Smooth muscle cell of the brain vasculature (primary cell): ENCODE results near the gene CDY2A.
"Not testable (repeated sequence)": the region's sequence is repeated elsewhere in the genome, so short reads cannot be mapped to it uniquely, and the experiment has no call there.

Source experiments
- DNase-seq: peaks from one replicate; pipeline ENCODE4 v3.0.0-alpha.2; 2012; ENCODE audit warnings: low read depth, low spot score

CDY2A gene

DNA sequence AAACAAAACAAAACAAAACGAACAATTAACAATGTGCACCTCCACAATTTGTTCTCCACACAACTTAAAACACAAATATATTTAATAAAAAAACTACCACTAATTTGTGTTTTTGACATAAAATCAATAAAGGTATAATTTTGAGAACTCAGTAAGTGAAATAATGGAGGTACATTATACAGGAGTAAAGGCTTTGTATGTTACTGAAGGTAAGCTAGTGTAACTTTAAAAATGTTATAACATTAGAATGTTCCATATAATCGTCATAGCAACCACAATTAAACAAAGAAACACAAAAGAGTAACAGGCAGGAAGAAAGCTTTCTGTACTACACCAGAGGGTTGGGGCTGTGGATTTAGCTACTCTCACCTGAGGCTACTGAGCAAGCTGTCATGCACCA lies at the start of gene CDY2A:
Gene CDY2A, plus strand, starts transcription at position 301 of the 400 bp plus-strand sequence. CDS start 328 bp downstream, outside the sequence.
- DNase-seq, result not testable (repeated sequence)

DNA sequence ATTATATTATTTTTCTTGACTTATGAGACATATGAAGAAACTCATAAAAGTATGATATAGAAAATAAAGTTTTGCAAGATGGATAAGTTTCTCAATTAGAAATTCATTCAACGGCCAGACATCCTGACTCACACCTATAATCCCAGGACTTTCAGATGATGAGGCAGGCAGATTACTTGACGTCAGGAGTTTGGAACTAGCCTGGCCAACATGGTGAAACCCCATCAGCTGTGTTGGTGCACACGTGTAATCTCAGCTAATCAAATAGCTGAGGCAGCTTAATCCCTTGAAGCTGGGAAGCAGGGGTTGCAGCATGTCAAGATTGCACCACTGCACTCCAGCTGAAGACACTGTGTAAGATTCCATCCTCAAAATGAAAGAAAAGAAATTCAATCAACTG lies 28.0 kb upstream of the CDY2A start:
- DNase-seq, result not testable (repeated sequence)

DNA sequence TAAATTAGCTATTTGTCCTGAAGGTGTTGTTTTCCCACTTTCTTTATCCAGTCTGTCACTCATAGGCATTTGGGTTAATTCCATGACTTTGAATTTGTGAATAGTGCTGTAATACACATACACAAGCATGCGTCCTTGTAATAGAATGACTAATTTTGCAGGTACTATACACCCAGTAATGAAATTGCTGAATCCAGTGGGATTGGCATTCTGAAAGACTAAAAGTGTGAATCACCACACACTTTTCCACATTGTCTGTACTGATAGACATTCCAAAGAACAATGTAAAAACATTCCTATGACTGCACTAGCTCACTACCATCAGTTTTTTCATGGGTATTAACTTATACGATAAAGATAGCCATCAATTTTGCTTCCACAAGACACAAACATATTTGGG lies 27.3 kb upstream of the CDY2A start:
- DNase-seq, result not testable (repeated sequence)

DNA sequence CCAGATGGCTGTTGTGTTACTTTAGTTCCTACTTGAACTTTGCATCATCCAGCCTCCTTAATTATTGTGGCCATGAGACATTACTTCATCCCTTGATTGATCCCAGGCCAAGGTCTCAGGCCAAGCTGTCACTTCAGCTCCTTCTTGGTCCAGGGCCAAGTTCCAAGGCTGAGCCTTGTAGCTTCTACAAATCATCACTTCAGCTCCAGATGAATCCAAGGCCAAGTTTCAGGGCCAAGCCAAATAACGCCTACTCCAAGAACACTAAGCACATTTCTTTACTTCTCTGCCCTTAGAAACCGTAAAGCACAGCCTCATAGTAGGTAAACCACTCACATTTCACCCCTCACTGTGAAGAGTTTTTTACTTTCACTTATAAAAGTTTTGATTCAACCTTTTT lies 1.7 kb upstream of the CDY2A start:
- DNase-seq, result not testable (repeated sequence)

DNA sequence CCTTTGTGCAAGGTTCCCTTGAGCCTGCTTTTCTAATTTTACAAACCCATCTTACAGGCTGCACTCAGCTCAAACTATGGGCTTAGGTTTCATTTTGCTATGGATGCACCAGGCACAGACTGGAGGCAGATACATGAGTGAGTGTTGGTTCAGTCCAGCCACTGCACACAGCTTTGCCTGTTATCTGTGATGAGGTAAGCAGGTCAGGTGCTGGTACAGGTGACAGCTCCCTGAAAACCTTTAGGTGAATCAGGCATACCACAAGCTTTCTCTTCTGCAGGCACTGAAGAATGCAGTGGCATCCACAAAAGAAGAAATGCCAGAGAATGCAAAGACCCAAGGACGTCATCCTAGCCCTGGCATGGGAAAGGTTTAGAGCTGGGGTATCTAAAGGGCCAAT lies 3.3 kb downstream of the CDY2A start:
- DNase-seq, result not testable (repeated sequence)

DNA sequence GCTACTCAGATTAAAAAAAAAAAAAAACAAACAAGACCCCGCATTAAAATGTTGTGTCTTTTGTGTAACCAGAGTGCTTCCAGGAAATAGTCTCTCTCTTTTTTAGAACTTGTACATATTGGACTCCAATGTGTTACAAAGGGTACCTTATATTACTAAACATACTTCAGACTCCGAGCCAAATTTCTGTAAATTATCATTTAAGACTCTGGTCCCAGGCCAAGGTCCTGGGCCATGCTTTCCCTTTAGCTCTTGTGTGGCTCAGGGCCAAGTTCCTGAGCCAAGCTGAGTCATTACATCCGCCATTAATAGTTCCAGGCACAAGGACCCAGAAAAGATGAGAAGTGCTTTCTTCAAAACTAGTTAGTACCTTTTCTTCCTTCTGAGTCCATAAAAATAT lies 4.6 kb downstream of the CDY2A start:
- DNase-seq, result not testable (repeated sequence)

GRCh38 chrY:18034100-18034814 lies 8.7 kb downstream of the CDY2A start:
- DNase-seq, result not testable (repeated sequence)

DNA sequence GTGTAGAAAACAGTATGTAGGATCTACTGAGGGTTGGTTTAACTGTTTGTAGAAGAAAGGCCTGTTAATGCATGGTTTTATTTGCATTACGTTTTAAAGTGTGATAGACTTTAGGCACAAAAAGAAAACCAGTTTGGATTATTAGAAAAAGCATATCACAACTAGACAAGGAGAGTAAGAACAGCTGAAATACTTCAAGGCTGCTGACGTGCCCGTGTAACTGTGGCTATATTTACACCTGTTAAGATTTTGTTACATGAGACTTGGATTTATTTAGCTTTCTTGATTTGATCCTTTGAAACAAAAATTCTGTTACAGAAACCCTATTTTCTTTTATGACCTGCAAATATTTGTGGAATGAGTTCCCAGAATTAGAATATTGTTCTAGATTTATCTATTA lies 9.3 kb downstream of the CDY2A start:
- DNase-seq, result not testable (repeated sequence)

DNA sequence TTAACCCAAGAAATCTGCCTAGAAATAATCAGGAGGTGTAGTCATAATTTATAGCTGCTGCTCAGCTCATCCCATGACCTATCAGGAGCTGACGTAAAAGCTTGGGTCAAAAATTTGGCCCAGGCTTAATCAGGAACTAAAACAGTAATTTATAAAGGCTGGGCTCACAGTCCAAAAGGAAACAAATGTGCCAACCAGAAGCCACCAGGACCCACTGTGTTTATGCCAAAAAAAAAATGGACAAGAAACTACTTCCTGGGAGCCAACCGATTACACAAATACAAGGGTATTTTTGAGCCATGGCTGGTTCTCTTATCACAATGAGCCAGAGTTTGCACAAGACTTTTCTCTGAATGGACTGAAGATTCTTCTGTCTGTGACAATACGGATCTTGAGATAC lies 19.4 kb downstream of the CDY2A start:
- not testable (repeated sequence) for DNase-seq

- DNase-seq, result not testable (repeated sequence)
Measured at GRCh38 chrY:18048149-18049040, 22.8 kb downstream of the CDY2A start.

DNA sequence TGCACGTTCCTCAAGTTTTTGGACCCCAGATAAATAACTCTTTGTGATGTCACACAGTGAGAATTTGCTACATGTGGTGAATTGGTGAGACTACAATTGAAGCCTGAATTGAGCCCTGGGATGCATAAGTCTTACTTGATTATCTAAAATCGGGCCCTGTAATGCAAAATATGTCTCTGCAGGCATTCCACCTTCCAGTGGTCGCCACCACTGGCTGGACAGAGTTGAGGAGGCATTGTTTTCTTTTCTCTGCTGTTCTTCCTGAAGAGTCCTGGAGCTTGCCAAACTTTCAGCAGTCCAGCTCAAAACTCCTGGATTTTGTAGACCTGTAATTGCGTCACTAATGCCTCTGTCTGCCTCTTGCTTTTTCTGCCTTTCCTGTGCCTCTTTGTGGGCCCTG lies 23.5 kb downstream of the CDY2A start:
- not testable (repeated sequence) for DNase-seq

DNA sequence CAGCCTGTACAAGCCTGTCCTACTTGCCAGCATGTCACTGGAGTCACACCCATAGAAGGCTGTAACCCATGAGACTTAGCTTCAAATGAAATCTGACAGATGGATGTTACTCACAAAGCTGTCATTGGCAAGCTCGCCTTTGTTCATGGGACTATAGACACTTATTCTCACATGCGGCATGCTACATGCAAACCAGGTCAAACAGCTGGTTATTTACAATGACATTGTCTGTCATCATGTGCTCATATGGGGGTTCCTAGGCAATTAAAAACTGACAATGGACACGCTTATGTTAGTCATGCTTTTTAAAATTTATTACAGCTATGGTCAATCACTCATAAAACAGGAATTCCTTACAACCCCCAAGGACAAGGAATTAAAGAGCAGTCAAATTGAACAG lies 30.9 kb downstream of the CDY2A start:
- DNase-seq, result not testable (repeated sequence)

DNA sequence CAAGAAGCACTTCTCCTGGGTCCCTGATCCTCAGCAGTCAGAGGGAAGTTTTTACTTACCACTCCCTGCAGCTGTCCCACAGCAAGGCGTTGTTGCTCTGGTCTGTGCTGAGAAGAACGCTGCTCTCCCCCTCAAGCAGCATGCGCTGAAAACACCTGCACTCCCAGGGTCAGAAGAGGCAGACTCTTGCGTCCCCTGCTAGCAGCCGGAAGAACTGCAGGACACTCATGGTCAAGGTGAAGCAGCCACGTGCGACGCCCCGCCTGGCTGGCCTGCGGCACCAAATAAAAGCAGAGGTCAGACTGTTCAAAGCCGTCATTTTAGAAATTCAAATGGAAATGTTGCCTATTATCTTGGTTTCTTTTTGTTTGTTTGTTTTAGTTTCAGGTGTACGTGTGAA lies 47.9 kb downstream of the CDY2A start:
- DNase-seq, result not testable (repeated sequence)
